ENCODE data around the gene NUP214.
"Not testable (repeated sequence)": the region's sequence is repeated elsewhere in the genome, so short reads cannot be mapped to it uniquely, and the experiment has no call there.

The NUP214 gene

DNA sequence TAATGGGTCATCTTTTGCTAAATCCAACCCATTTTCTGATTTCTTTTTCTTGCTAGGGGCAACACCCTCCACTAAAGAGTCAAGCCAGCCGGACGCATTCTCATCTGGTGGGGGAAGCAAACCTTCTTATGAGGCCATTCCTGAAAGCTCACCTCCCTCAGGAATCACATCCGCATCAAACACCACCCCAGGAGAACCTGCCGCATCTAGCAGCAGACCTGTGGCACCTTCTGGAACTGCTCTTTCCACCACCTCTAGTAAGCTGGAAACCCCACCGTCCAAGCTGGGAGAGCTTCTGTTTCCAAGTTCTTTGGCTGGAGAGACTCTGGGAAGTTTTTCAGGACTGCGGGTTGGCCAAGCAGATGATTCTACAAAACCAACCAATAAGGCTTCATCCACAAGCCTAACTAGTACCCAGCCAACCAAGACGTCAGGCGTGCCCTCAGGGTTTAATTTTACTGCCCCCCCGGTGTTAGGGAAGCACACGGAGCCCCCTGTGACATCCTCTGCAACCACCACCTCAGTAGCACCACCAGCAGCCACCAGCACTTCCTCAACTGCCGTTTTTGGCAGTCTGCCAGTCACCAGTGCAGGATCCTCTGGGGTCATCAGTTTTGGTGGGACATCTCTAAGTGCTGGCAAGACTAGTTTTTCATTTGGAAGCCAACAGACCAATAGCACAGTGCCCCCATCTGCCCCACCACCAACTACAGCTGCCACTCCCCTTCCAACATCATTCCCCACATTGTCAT lies 72.0 kb downstream of the NUP214 start:
- TF ChIP-seq, protein P1, sequence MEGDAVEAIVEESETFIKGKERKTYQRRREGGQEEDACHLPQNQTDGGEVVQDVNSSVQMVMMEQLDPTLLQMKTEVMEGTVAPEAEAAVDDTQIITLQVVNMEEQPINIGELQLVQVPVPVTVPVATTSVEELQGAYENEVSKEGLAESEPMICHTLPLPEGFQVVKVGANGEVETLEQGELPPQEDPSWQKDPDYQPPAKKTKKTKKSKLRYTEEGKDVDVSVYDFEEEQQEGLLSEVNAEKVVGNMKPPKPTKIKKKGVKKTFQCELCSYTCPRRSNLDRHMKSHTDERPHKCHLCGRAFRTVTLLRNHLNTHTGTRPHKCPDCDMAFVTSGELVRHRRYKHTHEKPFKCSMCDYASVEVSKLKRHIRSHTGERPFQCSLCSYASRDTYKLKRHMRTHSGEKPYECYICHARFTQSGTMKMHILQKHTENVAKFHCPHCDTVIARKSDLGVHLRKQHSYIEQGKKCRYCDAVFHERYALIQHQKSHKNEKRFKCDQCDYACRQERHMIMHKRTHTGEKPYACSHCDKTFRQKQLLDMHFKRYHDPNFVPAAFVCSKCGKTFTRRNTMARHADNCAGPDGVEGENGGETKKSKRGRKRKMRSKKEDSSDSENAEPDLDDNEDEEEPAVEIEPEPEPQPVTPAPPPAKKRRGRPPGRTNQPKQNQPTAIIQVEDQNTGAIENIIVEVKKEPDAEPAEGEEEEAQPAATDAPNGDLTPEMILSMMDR (IDR thresholded peaks at IDR 0.05): no peak
- TF ChIP-seq ZFX (IDR thresholded peaks at IDR 0.05; ENCODE audit: borderline replicate concordance): no peak
- H3K27ac ChIP-seq: no peak overlapping the region

DNA sequence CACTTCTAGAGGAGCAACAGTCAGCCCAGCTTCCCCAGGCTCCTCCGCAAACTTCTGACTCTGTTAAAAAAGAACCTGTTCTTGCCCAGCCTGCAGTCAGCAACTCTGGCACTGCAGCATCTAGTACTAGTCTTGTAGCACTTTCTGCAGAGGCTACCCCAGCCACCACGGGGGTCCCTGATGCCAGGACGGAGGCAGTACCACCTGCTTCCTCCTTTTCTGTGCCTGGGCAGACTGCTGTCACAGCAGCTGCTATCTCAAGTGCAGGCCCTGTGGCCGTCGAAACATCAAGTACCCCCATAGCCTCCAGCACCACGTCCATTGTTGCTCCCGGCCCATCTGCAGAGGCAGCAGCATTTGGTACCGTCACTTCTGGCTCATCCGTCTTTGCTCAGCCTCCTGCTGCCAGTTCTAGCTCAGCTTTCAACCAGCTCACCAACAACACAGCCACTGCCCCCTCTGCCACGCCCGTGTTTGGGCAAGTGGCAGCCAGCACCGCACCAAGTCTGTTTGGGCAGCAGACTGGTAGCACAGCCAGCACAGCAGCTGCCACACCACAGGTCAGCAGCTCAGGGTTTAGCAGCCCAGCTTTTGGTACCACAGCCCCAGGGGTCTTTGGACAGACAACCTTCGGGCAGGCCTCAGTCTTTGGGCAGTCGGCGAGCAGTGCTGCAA lies 72.8 kb downstream of the NUP214 start:
- TF ChIP-seq ZFX (IDR thresholded peaks at IDR 0.05; ENCODE audit: borderline replicate concordance): no peak
- TF ChIP-seq, protein P1 (IDR thresholded peaks at IDR 0.05): no peak
- H3K27ac ChIP-seq: no peak overlapping the region

DNA sequence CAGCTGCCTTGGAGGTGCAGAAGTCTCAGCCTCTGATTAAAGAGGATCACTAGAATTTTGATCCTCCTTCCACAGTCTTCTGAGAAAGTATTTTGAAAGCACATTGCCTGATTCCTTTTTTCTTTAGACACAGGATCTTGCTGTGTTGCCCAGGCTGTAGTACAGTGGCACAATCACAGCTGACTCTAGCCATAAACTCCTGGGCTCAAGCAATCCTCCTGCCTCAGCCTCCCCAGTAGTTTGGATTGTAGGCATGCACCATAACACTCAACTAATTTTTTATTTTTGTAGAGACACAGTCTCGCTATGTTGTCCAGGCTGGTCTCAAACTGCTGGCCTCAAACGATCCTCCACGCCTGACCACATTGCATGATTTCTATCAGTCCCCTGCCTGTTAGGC lies 76.5 kb downstream of the NUP214 start:
- no peak overlapping the region for H3K27ac ChIP-seq
- TF ChIP-seq, protein P1 (IDR thresholded peaks at IDR 0.05): no peak
- TF ChIP-seq ZFX (IDR thresholded peaks at IDR 0.05; ENCODE audit: borderline replicate concordance): no peak

DNA sequence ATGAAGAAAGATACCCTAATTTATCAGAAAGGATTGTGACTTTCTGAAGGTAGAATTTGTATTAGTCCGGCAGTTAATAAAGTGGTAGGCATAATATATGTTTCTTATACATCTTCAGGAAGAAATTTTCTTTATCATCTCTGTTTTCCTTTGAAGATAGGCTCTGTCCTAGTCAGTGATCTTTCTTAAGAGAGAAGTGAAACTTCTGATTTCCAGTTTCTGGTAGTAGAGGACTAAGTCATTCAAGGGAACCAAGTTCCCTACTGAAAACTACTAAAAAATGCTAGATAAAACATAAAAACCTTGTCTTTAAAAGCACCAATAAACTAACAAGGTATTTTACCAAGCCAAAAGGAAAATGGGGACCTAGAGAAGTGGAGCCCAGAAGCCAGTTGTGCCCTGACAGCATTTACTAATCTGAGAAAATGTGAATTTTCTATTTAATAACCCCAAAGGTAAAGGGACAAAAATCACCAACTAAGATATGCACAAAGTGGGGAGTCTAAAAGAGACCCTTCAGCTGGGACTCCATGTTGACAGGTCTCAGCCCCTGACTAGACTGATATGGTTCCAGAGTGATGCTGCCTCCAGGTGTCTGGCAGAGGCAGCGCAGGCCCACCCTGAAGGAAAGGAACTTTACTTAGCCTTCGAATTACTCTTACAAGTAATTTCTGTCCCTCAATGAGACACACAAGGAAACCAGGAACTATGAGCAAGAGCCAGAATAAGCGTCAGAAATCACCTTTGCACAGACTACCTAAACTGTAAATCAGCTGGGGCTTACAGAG lies 78.2 kb downstream of the NUP214 start:
- no peak for TF ChIP-seq ZFX (IDR thresholded peaks at IDR 0.05; ENCODE audit: borderline replicate concordance)
- TF ChIP-seq, protein P1 (IDR thresholded peaks at IDR 0.05): no peak
- no peak overlapping the region for H3K27ac ChIP-seq

DNA sequence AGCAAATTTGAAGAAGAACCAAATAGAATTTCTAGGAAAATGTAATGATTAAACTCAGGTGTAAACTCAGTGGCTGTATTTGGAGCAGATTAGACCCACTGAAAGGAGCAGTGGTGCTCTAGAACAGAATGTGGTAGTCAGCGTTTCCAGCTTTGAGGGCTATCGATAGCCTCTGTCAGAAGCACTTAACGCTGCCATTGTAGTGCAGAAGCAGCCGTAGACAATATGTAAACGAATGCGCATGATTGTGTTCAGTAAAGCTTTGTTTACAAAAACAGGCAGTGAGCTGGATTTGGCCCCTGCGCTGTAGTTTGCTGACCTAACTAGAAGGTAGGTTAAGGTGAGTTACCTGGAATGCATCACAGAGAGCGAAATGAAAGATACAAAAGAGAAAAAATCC lies 78.9 kb downstream of the NUP214 start:
- TF ChIP-seq, protein P1 (IDR thresholded peaks at IDR 0.05): no peak
- no peak for TF ChIP-seq ZFX (IDR thresholded peaks at IDR 0.05; ENCODE audit: borderline replicate concordance)
- no peak overlapping the region for H3K27ac ChIP-seq

DNA sequence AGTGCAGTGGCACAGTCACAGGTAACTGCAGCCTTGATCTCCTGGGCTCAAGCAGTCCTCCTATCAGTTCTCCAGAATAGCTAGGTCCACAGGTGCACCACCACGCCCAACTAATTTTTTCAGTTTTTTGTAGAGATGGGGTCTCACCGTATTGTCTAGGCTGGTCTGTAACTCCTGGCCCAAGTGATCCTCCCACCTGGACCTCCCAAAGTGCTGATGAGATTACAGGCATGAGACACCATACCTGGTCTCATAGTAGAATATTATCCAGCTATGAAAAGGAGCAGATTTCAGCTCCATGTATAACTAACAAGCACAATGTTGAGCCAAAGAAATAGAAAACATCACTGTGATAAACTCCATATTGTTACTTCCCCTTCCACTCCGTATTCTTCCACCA lies 81.1 kb downstream of the NUP214 start:
- no peak for TF ChIP-seq ZFX (IDR thresholded peaks at IDR 0.05; ENCODE audit: borderline replicate concordance)
- TF ChIP-seq, protein P1 (IDR thresholded peaks at IDR 0.05): no peak
- no peak overlapping the region for H3K27ac ChIP-seq

DNA sequence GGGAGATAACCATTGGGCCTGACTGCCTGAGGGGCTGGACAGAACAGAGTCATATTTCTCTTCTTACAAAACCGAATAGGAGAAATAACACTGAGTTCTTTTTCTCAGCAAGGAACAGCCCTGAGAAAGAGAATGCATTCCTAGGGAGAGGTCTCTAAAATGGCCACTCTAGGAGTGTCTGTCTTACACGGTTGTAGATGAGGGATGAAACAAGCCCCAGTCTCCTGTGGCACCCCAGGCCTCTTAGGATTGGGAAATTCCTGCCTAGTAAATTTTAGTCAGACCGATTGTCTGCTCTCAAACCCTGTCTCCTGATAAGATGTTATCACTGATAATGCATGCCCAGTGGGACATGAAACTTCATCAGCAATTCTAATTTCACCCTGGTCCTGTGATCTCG lies 86.5 kb downstream of the NUP214 start:
- H3K27ac ChIP-seq: not testable (repeated sequence)
